Cardiac septum (tissue), 1 donor: ENCODE results near the gene MTX1. TPM values are rescaled to one million over a fixed set of nuclear protein-coding genes. Genes with fewer than 3 reads are reported as not detected.

Source experiments
- DNase-seq: peaks from one replicate; pipeline ENCODE4 v3.0.0-alpha.2; 2020; ENCODE audit warnings: low spot score
- intact Hi-C: fragments of 100-400 bp; cut with DNase I; formaldehyde crosslinking; loops from one replicate; pipeline ENCODE4 v1.14.0; 2022
- total RNA-seq: library from RNA; stranded (reverse); fragmentation: NEBNext Ultra II Directional; extraction: Animal tissue kit (Norgen Biotek cat#: 25700); gene quantifications from one replicate; pipeline ENCODE4 v1.2.1, GENCODE V29; 2021
- donor health status: DM: no; HTN: no; CAD: no.

The MTX1 gene
- total RNA-seq, 1 donor from 2014 or later = 16.4 TPM

GRCh38 chr1:155172732-155173477 lies 35.6 kb upstream of the MTX1 start, which contains the start of gene KRTCAP2:
KRTCAP2 (minus strand) TSS chr1:155173304; CDS start chr1:155173224, 80 bp downstream.
- peak; percentile 98 for DNase-seq
- intact Hi-C loops = no loop called here

GRCh38 chr1:155173478-155174323 lies 34.8 kb upstream of the MTX1 start, which contains the start of gene TRIM46:
TRIM46 (plus strand) TSS chr1:155173849; CDS start chr1:155173967, 118 bp downstream.
- intact Hi-C loops = no loop called here
- DNase-seq = peak; percentile 74

- intact Hi-C loops = loop anchor here (5.0 kb wide), 1 partner anchor 53 kb away; no protein-coding TSS in a partner anchor
- peak; percentile 75 for DNase-seq
Observed at GRCh38 chr1:155174324-155175280, 33.9 kb upstream of the MTX1 start.

GRCh38 chr1:155175281-155175926 lies 33.1 kb upstream of the MTX1 start:
- intact Hi-C loops = loop anchor here (5.0 kb wide), 1 partner anchor 52 kb away; no protein-coding TSS in a partner anchor
- DNase-seq = peak; percentile 68

GRCh38 chr1:155175927-155176371 lies 32.5 kb upstream of the MTX1 start:
- peak; percentile 55 for DNase-seq
- intact Hi-C loops = loop anchor here (1.0 to 5.0 kb wide), 2 partner anchors 17 to 51 kb away; no protein-coding TSS in a partner anchor

GRCh38 chr1:155176544-155177071 lies 31.9 kb upstream of the MTX1 start:
- intact Hi-C loops = loop anchor here (1.0 to 5.0 kb wide), 2 partner anchors 17 to 51 kb away; no protein-coding TSS in a partner anchor
- DNase-seq = peak; percentile 89

- intact Hi-C loops = loop anchor here (5.0 kb wide), 1 partner anchor 50 kb away; no protein-coding TSS in a partner anchor
- no peak for DNase-seq
Observed at GRCh38 chr1:155177192-155177917, 31.1 kb upstream of the MTX1 start.

GRCh38 chr1:155177918-155178281 lies 30.6 kb upstream of the MTX1 start:
- DNase-seq = peak; percentile 57

GRCh38 chr1:155178441-155179111 lies 29.9 kb upstream of the MTX1 start:
- intact Hi-C loops = loop anchor here (5.0 kb wide), 1 partner anchor 49 kb away; no protein-coding TSS in a partner anchor
- DNase-seq = peak; percentile 61

More at GRCh38 chr1:155177918-155178281, 30.6 kb upstream of the MTX1 start:
- intact Hi-C loops = loop anchor here (5.0 kb wide), 1 partner anchor 49 kb away; no protein-coding TSS in a partner anchor

- peak; percentile 74 for DNase-seq
- intact Hi-C loops = loop anchor here (5.0 kb wide), 1 partner anchor 48 kb away; no protein-coding TSS in a partner anchor
Observed at GRCh38 chr1:155179112-155180031, 29.1 kb upstream of the MTX1 start.

GRCh38 chr1:155181371-155182051 lies 27.0 kb upstream of the MTX1 start:
- intact Hi-C loops = no loop called here
- peak; percentile 14 for DNase-seq

- no peak for DNase-seq
- intact Hi-C loops = no loop called here
Observed at GRCh38 chr1:155182052-155182550, 26.4 kb upstream of the MTX1 start.

GRCh38 chr1:155183775-155184221 lies 24.7 kb upstream of the MTX1 start:
- intact Hi-C loops = no loop called here
- no peak for DNase-seq

- intact Hi-C loops = no loop called here
- DNase-seq = no peak
Observed at GRCh38 chr1:155184351-155184811, 24.1 kb upstream of the MTX1 start.
